HG02938 (cell line): ENCODE measurements around the gene NMRAL1.

ENCODE experiments used
- ATAC-seq: cut with Tn5 transposase; IDR thresholded peaks from one replicate; pipeline ENCODE4 v1.9.1; 2021; ENCODE audit warnings: mild to moderate bottlenecking, moderate library complexity; ENCODE audit not compliant: unreplicated experiment

NMRAL1 gene

DNA sequence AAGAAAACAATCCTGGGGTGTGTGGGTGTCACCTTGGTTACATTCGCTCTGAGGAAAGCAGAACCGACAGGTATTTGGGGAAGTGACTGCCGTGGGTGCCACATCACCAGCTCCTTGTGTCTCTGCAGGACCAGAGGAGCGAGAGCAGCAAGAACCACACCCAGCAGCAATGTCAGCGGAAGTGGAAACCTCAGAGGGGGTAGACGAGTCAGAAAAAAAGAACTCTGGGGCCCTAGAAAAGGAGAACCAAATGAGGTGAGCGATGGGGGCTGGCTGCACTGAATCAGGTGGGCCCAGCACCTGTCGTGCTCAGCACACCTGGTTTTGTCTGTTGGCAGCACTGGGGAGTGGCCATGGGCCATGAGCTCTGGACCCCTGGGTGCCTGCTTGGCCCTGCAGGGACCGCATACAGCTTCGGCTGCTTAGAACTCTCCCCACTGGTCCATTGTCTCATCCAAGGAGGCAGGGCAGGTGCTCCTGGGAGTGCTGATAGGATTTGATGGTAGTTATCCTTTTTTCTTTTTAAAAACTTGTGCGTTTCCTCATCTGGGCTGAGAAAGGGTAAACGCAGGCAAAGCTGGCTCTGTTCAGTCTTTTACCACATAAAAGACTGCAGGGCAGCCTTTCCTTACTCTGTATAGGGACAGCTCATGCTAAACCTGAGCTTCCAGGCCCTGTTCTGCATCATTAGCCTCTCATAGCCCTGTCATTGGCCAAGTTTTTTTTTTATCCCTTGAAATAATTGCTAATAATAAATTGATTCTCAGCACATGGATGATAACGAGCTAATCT is 31.1 kb upstream of the NMRAL1 start:
- ATAC-seq, result peak; percentile 63

DNA sequence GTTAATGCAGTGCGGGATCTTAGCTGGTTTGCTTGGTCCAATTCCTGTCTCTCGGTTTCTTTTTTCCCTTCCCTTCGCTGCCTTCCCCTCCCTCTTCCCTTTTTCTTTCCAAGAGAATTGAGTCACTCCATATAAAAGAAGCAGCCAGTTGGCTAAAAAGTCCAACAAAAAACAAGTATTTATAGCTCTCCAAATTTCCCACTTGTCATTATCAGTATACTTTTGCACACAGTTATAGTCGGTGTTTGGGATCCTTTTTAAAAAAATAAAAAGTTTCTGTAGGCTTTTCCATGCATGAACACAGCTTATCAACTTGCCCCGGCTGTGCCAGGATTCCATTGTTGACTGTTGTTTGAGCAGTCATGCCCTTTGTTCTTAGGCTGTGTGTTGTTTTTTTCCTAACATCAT is 26.6 kb upstream of the NMRAL1 start:
- ATAC-seq, result no peak

DNA sequence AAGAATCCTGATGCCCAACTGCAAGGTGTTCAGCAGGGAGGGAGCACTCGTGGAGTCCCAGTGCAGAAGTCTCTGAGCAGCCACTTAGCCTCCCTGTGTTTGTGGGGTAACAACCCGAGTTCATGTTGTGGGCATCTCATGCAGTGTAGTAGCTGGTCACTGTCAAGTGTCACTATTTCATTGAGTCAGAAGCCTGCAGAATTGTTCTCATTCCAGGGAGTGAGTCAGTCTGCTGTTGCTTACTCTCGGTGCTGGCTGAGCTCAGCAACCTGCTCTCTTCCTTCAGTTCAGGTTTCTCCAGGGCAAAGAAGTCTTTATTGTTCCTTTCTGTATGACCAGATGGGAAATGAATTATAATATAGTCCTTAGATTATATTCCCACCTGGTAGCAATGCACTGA is 25.8 kb upstream of the NMRAL1 start:
- no peak for ATAC-seq

DNA sequence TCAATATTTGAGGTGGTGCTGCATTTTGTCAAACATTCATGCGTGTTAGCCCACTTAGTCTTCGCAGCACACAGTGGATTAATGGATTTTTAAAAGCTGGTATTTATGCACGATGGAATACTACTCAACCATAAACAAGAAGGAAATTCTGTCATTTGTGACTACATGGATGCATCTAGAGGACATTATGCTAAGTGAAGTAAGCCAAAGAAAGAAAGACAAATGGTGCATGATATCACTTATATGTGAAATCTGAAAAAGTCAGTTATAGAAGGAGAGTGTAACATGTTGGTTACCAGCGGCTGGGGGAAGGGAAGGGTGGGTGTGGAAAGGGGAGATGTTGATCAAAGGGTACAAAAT is 24.8 kb upstream of the NMRAL1 start:
- ATAC-seq, result no peak

DNA sequence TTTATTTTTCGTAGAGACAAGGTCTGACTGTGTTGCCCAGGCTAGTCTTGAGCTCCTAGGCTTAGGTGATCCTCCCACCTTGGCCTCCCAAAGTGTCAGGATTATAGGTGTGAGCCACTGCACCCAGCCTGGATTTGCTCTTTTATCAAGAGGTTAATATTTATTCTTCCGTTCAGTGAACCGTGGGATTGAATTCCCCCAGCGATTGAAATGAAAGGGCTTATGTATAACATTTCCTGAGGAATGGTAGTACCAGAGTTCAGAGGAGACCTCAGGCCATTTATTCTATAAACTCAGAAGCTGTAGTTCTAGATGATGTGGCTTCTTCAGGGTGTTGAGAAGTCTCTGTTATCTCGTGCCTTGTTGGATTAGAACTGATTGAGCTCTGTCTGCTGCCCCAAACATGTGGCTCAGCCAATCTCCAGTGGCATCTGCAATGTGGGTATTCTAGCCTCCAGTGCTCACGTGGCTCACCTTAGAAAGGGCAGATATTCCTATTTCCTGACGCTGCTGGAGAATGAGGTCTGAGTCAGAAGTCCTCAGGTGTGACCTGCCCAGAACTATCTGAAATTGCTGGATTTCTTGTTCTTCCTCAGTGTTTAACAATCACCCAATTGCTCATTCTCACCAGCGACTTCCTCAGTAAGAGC is 24.2 kb upstream of the NMRAL1 start:
- ATAC-seq, result no peak

DNA sequence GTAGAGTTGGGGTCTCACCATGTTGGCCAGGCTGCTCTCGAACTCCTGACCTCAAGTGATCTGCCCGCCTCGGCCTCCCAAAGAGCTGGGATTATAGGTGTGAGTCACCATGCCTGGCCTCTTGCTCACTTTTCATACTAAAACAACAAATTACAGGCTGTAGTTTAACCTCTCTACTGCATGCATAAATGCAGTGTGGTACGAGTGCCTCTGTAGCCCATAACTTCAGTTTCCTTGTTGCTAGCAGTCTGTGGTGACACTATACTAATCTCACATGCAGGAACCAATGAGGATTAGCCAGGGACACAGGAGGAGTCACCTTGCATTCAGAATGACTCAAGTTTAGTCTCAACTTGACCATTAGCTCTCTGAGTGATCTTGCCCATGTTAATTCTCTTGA is 21.9 kb upstream of the NMRAL1 start:
- ATAC-seq, result no peak

DNA sequence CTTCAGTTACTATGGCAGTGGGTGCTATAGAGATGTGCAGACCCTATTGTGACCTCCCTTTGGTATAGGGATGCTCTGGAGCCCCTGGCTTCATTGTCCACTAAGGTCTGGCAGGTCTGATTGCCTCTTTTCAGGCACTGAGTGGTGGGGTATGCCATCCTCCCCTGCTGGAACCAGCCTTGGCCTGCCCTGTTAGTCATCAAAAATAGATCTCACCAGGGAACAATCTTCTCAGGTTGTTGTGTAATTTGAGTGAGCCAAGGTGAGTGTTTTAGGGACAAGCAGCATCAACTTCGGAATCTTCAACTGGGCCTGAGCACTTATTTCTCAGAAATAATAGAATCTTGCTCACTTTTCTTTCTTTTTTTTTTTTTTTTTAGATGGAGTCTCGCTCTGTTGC is 21.3 kb upstream of the NMRAL1 start:
- ATAC-seq, result no peak

DNA sequence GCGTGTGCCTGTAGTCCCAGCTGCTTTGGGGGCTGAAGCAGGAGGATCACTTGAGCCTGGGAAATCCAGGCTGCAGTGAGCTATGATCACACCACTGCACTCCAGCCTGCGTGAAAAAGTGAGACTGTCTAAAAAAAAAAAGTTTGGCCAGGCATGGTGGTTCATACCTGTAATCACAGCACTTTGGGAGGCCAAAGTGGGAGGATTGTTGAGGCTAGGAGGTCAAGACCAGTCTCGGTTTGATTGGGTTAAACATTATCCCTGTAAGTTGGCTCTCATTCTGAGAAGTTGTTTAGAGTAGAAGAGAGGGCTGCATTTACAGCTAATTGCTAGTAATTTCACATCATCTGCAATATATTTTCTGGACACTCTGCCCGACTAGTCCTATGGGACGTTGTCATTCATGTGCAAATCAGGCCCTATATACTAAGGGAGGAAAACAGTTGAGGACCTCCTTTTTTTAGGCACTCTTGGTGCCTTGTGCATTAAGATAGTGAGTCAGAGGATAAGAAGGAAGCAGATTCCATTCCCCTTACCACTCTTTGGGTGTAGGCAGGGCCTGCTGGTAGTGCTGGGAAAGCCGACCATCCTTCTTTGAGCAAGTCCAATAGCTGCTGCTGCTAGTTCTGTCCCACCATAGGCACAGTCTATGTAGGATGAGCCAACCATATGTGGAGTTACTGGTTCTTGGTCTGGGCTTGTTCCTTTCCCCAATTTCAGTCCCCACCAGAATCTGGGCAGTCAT is 20.5 kb upstream of the NMRAL1 start:
- no peak for ATAC-seq

DNA sequence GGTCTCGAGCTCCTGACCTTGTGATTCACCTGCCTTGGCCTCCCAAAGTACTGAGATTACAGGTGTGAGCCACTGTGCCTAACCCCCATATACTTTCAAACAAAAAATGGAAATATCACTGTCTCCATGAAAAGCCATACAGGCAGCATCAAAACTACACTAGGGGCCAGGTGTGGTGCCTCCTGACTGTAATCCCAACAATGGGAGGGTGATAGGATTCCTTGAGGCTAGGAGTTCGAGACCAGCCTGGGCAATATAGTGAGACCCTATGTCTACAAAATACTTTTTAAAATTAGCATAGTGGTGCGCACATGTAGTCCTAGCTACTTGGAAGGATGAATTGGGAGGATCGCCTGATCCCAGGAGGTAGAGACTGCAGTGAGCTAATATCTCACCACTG is 17.5 kb upstream of the NMRAL1 start:
- no peak for ATAC-seq

DNA sequence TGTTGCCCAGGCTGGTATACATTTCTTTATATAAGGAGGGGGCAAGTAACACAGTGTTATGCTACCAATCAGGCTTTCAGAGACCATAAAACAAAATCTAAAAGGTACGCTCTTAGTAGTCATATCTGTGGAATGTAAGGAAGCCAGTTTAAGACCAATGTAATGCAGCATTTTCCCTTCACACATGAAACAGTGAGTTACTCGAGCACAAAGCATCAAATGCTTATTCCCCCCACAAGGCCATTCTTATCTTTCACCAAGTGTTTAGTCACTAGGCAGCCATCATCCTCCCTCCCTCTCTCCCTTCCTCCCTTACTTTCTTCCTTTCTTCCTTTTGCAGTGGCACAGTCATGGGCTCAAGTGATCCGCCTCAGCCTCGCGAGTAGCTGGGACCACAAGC is 14.6 kb upstream of the NMRAL1 start:
- ATAC-seq, result no peak

DNA sequence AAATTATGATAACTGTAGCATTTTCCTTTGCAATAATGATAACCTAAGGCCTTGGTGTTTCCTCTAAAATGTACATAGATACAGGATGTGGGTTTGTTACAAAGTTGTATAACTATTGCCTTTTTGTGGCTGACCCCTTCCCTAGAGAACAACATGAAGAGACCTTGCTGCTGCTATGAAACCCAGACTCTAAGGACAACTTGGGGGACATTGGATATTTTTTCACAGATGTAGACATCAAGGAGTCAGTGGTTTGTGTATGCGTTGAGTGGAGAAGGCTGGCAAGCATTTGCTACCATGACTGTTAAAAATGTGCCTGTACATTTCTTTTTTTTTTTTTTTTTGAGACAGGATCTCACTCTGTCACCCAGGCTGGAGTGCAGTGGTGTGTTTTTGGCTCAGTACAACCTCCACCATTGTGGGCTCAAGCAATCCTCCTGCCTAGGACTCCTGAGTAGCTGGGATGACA is 14.1 kb upstream of the NMRAL1 start:
- ATAC-seq, result no peak

DNA sequence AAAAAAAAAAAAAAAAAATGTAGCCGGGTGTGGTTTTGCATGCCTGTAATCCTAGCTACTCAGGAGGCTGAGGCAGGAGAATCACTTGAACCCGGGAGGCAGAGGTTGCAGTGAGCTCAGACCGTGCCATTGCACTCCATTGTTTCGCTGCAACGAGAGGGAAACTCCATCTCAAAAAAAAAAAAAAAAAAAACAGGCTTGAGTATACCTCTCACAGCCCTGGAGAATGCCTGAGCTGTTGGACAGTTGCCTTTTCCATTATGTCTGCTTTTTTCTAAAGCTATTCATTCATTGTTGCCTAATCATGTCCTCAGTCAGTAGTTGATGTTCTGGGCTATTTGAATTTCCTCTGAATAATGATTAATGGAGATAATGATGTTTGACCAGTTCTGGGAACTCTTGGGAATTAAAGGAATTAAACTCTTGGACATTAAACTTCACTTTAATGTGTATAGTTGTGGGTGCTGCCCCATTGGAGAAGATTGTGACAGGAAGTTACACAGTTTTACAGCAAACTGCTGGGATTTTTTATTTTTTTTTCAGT is 13.6 kb upstream of the NMRAL1 start:
- no peak for ATAC-seq

DNA sequence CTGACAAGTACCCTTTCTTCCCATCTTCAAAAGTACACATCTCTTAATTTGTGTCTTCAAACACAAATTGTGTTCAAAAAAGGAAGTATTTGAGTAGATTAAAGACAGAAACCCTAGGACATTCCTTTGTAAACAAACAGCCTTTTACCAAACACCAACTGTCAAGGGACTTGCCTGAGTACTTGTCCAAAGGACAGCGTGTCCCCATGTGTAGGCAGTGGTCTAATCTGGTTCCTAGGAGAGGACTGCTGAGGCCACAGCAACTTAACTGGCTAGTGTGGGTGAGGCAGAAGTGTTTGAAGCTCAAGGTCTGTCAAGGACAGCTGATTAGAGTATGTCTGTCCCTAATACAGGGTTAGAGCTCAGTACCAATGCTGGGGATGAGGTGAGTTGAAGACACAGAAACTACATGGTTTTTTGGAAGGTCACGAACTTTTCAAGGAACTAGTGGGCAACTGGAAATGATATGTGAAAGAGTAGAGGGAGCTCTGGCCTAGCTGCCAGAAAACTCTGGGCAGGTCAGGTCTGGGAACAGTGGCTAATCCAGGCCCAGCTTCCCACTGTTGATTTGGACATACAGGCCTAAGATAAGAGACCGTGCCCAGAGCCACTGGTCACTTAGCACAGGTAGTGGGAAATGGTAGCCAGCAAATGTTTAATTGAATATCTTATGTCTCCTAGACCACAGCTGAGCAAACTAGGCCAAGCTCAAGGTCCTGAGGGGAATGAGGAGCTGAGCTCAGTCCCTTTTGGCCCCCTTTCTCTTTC is 11.9 kb upstream of the NMRAL1 start:
- ATAC-seq, result no peak

DNA sequence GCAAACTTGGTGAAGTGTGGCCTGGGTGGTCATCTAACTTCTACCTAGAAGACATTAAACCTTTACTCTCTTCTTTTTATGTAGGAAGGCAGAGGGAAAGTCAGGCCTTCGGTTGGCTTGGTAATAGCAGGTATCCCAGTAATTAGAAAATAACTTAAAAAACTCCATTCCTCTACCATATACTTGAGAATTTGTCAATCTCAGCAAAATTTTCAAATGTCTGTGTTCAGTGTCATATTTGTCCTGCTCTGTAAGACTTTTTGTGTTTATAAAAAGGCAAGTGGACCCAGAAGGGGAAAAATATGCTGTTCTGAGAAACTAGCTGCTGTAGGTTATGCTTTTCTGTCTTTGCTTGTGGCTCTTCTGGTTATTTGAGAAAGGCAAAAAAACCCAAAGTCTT is 7.5 kb upstream of the NMRAL1 start:
- no peak for ATAC-seq

DNA sequence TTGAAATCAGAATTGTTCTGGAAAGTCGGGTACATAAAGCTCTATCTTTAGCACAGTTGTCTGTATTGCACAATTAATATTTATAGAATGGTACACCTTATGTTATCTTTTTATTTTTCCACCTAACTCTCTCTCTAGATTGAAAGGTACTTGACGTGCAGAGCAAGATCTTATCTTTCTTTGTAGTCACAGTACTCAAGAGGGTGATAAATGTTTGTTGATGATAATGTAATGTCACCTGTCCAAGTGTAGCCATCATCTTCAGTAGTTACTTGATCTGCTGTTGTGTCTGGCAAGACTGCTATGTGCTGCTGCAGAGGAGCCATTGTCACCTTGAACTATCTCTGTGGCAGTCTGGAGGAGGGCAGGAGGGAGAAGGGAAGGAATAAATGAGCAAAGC is 7.1 kb upstream of the NMRAL1 start:
- ATAC-seq, result no peak

DNA sequence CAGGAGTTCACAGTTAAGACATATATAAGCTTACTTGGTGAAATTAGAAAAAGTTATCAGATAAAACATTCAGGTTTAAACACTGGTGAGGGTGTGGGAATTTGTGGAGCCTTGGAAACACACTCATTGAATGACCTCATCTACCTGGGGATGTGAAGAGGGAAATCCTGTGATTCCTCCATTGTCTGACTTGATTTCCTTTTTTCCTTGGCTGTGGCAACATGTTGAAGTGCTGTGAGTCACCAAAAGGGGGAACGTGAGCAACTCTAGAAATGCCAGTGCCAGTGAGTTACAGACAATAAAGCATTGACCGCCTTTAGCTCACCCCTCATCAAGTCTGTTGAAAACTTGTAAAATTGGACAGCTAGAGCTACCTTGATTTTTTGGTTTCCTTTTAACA is 3.5 kb upstream of the NMRAL1 start:
- no peak for ATAC-seq

DNA sequence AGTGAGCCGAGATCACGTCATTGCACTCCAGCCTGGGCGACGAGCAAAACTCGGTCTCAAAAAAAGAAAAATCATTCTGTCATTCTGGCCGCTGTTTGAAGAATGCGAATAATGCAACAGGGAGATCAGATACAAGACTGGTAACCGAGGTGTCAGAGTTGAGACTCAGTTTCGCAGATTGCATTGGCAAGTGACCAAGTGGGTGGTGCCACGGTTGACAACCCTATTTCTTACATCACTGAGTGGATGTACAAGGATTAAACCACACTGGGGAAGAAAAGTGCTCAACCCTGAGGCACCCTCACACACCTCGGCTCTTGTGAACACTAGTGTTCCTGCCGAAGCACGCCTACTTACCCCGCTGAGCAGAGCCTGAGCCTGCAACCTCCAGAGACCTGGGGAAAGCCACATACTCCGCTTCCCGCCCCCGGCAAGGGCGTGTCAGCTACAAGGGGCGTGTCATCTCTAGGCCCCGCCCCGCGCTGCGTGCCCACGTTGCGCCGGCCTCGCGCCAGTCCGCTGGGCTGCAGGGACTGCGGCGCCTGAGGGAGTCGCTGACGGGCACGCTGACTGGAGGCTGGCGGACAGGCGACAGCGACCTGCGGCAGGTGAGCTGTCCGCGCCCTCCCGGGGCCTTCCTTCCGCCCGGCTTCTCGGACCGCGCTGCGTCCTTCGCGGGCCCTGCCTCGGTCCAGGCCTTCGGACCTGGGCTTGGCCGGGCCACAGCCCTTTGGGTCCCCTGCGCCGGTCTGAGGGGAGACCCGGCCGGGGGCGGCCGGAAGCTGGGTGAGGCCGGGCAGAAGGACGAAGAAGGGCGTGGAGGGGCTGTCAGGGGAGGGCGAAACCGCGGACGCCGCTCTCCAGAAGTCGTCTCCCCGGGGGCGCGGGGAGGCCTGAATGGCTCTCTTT is 1.7 kb upstream of the NMRAL1 start, which contains the start of gene HMOX2:
TSS of gene HMOX2 (plus strand) at position 519 of the 909 bp plus-strand sequence. CDS start 29,127 bp downstream, outside the sequence.
- ATAC-seq, result peak; percentile 70

DNA sequence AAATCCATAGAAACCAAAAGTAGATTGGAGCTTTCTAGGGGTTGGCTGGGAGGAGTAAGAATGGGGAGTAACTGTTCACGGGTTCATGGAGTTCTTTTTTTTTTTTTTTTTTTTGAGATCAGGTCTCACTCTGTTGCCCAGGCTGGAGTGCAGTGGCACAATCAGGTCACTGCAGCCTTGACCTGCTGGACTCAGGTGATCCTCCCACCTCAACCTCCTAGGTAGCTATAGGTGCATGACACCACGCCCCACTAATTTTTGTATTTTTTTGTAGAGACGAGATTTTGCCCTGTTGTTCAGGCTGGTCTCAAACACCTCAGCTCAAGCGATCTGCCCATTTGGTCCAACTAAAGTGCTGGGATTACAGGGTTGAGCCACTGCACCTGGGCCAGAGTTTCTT is 1.5 kb downstream of the NMRAL1 start:
- ATAC-seq, result no peak

DNA sequence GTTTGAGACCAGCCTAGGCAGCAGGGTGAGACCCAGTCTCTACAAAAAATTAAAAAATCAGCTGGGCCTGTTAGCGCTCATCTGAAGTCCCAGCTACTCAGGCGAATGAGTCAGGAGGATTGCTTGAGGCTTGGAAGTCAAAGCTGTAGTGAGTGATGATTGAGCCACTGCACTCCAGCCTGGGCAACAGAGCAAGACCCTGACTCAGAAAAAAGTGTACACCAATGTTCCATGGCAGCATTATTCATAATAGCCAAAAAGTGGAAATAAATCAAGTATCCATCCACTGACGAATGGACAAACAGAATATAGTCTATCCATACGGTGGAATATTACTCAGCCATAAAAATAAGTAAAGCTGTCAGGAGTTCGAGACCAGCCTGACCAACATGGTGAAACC is 2.6 kb downstream of the NMRAL1 start:
- ATAC-seq, result no peak

DNA sequence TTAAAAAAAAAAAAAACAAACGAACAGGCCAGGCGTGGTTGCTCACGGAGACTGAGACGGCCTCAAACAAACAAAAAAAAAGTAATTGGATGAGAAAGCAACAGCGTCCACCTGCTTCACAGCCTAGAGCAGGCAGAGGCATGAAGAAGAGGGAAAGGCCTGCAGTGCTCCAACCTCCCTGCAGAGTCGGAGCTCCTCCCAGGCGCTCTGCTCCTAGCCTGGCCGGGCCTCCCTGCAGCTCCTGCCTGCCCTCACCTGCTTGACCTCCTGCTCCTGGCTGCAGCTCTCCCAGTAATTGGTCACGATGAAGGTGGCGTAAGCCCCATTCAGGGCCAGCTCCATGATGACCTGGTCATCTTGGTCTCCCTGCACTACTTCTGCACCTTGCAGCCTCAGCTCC is 5.5 kb downstream of the NMRAL1 start:
- ATAC-seq, result no peak
